H9 (cell line): Measurements from ENCODE around the gene PARD3. TPM values are rescaled to one million over a fixed set of nuclear protein-coding genes. Genes with fewer than 3 reads are reported as not detected.

Source experiments
- DNase-seq: peaks from one replicate; pipeline ENCODE4 v3.0.0-alpha.2; 2017
- H2AFZ ChIP-seq: one replicate; pipeline ENCODE4 v1.6.1; 2013; ENCODE audit warnings: mild to moderate bottlenecking, low read length, control low read depth, moderate library complexity
- H2AK5ac ChIP-seq: 2 replicates; pipeline ENCODE4 v1.6.1; 2013; ENCODE audit warnings: low read length, control low read depth, mixed read lengths; ENCODE audit not compliant: insufficient read length
- H2BK120ac ChIP-seq: one replicate; pipeline ENCODE4 v1.6.1; 2013; ENCODE audit warnings: low read depth, mild to moderate bottlenecking, low read length, control low read depth, inconsistent platforms; ENCODE audit not compliant: poor library complexity, severe bottlenecking
- H2BK12ac ChIP-seq: 2 replicates; pipeline ENCODE4 v1.6.1; 2013; ENCODE audit warnings: low read length, control low read depth, mixed read lengths, low read depth; ENCODE audit not compliant: insufficient read length
- H2BK15ac ChIP-seq: 2 replicates; pipeline ENCODE4 v1.6.1; 2013; ENCODE audit warnings: low read depth, low read length, control low read depth
- H2BK20ac ChIP-seq: one replicate; pipeline ENCODE4 v1.6.1; 2013; ENCODE audit warnings: low read depth, mild to moderate bottlenecking, low read length, control low read depth, inconsistent platforms; ENCODE audit not compliant: poor library complexity, severe bottlenecking
- H2BK5ac ChIP-seq: 2 replicates; pipeline ENCODE4 v1.6.1; 2013; ENCODE audit warnings: low read length, control low read depth, mixed read lengths; ENCODE audit not compliant: insufficient read length
- H3K14ac ChIP-seq: 2 replicates; pipeline ENCODE4 v1.6.1; 2013; ENCODE audit warnings: low read length, control low read depth; ENCODE audit not compliant: insufficient read depth
- H3K18ac ChIP-seq: 2 replicates; pipeline ENCODE4 v1.6.1; 2013; ENCODE audit warnings: low read depth, mild to moderate bottlenecking, mixed read lengths, low read length, control low read depth; ENCODE audit not compliant: insufficient read length
- H3K23ac ChIP-seq: 2 replicates; pipeline ENCODE4 v1.6.1; 2013; ENCODE audit warnings: low read length, control low read depth, mixed read lengths, low read depth; ENCODE audit not compliant: insufficient read length
- H3K23me2 ChIP-seq: 2 replicates; pipeline ENCODE4 v1.6.1; 2013; ENCODE audit warnings: low read depth, mild to moderate bottlenecking, mixed read lengths, low read length, control low read depth; ENCODE audit not compliant: insufficient read length, poor library complexity, severe bottlenecking
- H3K27ac ChIP-seq: 2 replicates; pipeline ENCODE4 v1.5.1; 2013; ENCODE audit warnings: low read length, control low read depth, mixed read lengths, low read depth; ENCODE audit not compliant: insufficient read length
- H3K27me3 ChIP-seq: 2 replicates; pipeline ENCODE4 v1.6.1; 2013; ENCODE audit warnings: low read length, control low read depth, inconsistent platforms; ENCODE audit not compliant: insufficient read depth
- H3K4ac ChIP-seq: 2 replicates; pipeline ENCODE4 v1.6.1; 2013; ENCODE audit warnings: low read depth, mild to moderate bottlenecking, control low read depth, inconsistent platforms, low read length, moderate library complexity
- H3K4me1 ChIP-seq: 2 replicates; pipeline ENCODE4 v1.6.1; 2013; ENCODE audit warnings: low read length, control low read depth, inconsistent platforms; ENCODE audit not compliant: insufficient read depth
- H3K4me2 ChIP-seq: 2 replicates; pipeline ENCODE4 v1.6.1; 2013; ENCODE audit warnings: low read length, control low read depth, mixed read lengths; ENCODE audit not compliant: insufficient read length, insufficient read depth
- H3K56ac ChIP-seq: 2 replicates; pipeline ENCODE4 v1.6.1; 2013; ENCODE audit warnings: low read depth, mild to moderate bottlenecking, mixed read lengths, low read length, control low read depth; ENCODE audit not compliant: insufficient read length
- H3K79me1 ChIP-seq: 2 replicates; pipeline ENCODE4 v1.6.1; 2013; ENCODE audit warnings: low read depth, mild to moderate bottlenecking, moderate library complexity, low read length, control low read depth, inconsistent platforms; ENCODE audit not compliant: insufficient read depth, poor library complexity, severe bottlenecking
- H3K79me2 ChIP-seq: 2 replicates; pipeline ENCODE4 v1.6.1; 2013; ENCODE audit warnings: low read length, control low read depth, inconsistent platforms; ENCODE audit not compliant: insufficient read depth
- H3K9ac ChIP-seq: 2 replicates; pipeline ENCODE4 v1.6.1; 2013; ENCODE audit warnings: low read length, control low read depth, mixed read lengths; ENCODE audit not compliant: insufficient read length; ENCODE audit errors: extremely low read depth
- H3K9me3 ChIP-seq: one replicate; pipeline ENCODE4 v1.6.1; 2013; ENCODE audit warnings: low read depth, low read length, inconsistent platforms; ENCODE audit not compliant: control insufficient read depth
- H3T11ph ChIP-seq: one replicate; pipeline ENCODE4 v1.6.1; 2013; ENCODE audit warnings: mild to moderate bottlenecking, low read length, control low read depth, inconsistent platforms
- H4K20me1 ChIP-seq: one replicate; pipeline ENCODE4 v1.6.1; 2013; ENCODE audit not compliant: control insufficient read depth, insufficient read length, insufficient read depth
- H4K5ac ChIP-seq: 2 replicates; pipeline ENCODE4 v1.6.1; 2013; ENCODE audit warnings: low read depth, mild to moderate bottlenecking, mixed read lengths, low read length, control low read depth; ENCODE audit not compliant: insufficient read length
- H4K8ac ChIP-seq: replicated peaks from 2 replicates; pipeline ENCODE4 v1.6.1; 2013; ENCODE audit warnings: low read length, control low read depth, mixed read lengths, low read depth; ENCODE audit not compliant: insufficient read length
- H4K91ac ChIP-seq: 2 replicates; pipeline ENCODE4 v1.6.1; 2013; ENCODE audit warnings: low read depth, mild to moderate bottlenecking, moderate library complexity, mixed read lengths, low read length, control low read depth; ENCODE audit not compliant: insufficient read length
- H3K27ac Mint-ChIP-seq, 3 experiments: 2 replicates in 2 of 3; 3 replicates in 1 of 3; pipeline ENCODE4 v1.8.0; 2020 to 2021; ENCODE audit warnings: mixed read lengths in 3 of 3, mild to moderate bottlenecking in 1 of 3, moderate library complexity in 1 of 3
- H3K27me3 Mint-ChIP-seq: 2 replicates; pipeline ENCODE4 v1.8.0; 2021; ENCODE audit warnings: low read depth, mild to moderate bottlenecking, moderate library complexity, mixed read lengths
- H3K36me3 Mint-ChIP-seq, 3 experiments: 2 replicates in 2 of 3; 3 replicates in 1 of 3; pipeline ENCODE4 v1.8.0; 2020 to 2021; ENCODE audit warnings: low read depth in 3 of 3, mixed read lengths in 3 of 3; ENCODE audit not compliant: insufficient read depth in 1 of 3
- H3K4me1 Mint-ChIP-seq, 2 experiments: 2 replicates each; pipeline ENCODE4 v1.8.0; 2020; ENCODE audit warnings: mixed read lengths in 2 of 2
- H3K4me3 Mint-ChIP-seq, 2 experiments: 2 replicates in 1 of 2; 3 replicates in 1 of 2; pipeline ENCODE4 v1.8.0; 2020 to 2021; ENCODE audit warnings: mild to moderate bottlenecking in 2 of 2, mixed read lengths in 2 of 2, moderate library complexity in 1 of 2
- H3K9me3 Mint-ChIP-seq, 2 experiments: 2 replicates in 1 of 2; 3 replicates in 1 of 2; pipeline ENCODE4 v1.8.0; 2020; ENCODE audit warnings: mild to moderate bottlenecking in 2 of 2, mixed read lengths in 2 of 2, moderate library complexity in 1 of 2
- CTCF ChIP-seq: fragments of 200-600 bp; sonication (generic); conservative IDR thresholded peaks from 3 replicates; pipeline ENCODE4 v1.8.0; 2021; ENCODE audit warnings: antibody characterized with exemption, mild to moderate bottlenecking
- WGBS: extraction: QIAGEN DNeasy Blood & Tissue Kit; methylation state at CpG from one replicate; pipeline ENCODE4 v1.1.7; 2013; ENCODE audit warnings: missing lambda C conversion rate, low lambda C conversion rate, mixed read lengths; ENCODE audit not compliant: insufficient read length; ENCODE audit errors: extremely low coverage; 5-methylcytosine and 5-hydroxymethylcytosine counted together
- total RNA-seq: library from RNA; stranded (reverse); gene quantifications from 2 replicates; pipeline ENCODE4 v1.2.1, GENCODE V29; 2021

The PARD3 gene
- total RNA-seq, 1 experiment from 2014 or later: 44.7 TPM

GRCh38 chr10:34795334-34795733, 19.8 kb downstream of the PARD3 start:
- Histone ChIP-seq H2BK12ac (no peak overlapping the region), H2AK5ac (no peak overlapping the region), H3K27ac (no peak overlapping the region), H4K20me1 (peaks cover 2% of the 10 kb centered on the region), H2BK120ac (no peak overlapping the region), H3K79me1 (peaks cover 17% of the 10 kb centered on the region), H3K79me2 (peaks cover 19% of the 10 kb centered on the region; the same call in 1 of the 2 replicates), H2BK20ac (no peak overlapping the region), H3K9me3 (no peaks in the 10 kb centered on the region), H3K4me1 (no peaks in the 10 kb centered on the region), H3K4ac (no peak overlapping the region), H3K56ac (no peak overlapping the region), H3K9ac (no peak overlapping the region), H2AFZ (no peak overlapping the region), H2BK5ac (no peak overlapping the region), H4K5ac (no peak overlapping the region), H3K14ac (no peak overlapping the region), H3T11ph (no peak overlapping the region), H4K8ac (no peak overlapping the region), H3K27me3 (no peaks in the 10 kb centered on the region), H3K23ac (no peak overlapping the region), H3K23me2 (no peaks in the 10 kb centered on the region), H3K4me2 (no peak overlapping the region), H2BK15ac (no peak overlapping the region), H4K91ac (no peak overlapping the region), H3K18ac (no peak overlapping the region)
- no peak overlapping the region for H3K4me3 Mint-ChIP-seq
- no peak for TF ChIP-seq CTCF
- H3K4me1 Mint-ChIP-seq: peaks cover 37 to 42% of the 10 kb centered on the region in 2 experiments
- WGBS: no CpG with 5 or more reads among the region's 6 CpGs
- H3K36me3 Mint-ChIP-seq: peaks cover 0 to 11% (median 4%) of the 10 kb centered on the region in 3 experiments; a peak in 5 of 7 replicates
- peaks cover 0 to 3% of the 10 kb centered on the region in 2 experiments; a peak in 1 of 5 replicates for H3K9me3 Mint-ChIP-seq
- no peak for DNase-seq
- H3K27ac Mint-ChIP-seq: peak overlapping the region in 1 of 3 experiments; percentile 84; a peak in 2 of 7 replicates
- no peaks in the 10 kb centered on the region for H3K27me3 Mint-ChIP-seq
